ENCODE data around the gene PDE12.
"Not testable (repeated sequence)": the region's sequence is repeated elsewhere in the genome, so short reads cannot be mapped to it uniquely, and the experiment has no call there.

Gene PDE12

DNA sequence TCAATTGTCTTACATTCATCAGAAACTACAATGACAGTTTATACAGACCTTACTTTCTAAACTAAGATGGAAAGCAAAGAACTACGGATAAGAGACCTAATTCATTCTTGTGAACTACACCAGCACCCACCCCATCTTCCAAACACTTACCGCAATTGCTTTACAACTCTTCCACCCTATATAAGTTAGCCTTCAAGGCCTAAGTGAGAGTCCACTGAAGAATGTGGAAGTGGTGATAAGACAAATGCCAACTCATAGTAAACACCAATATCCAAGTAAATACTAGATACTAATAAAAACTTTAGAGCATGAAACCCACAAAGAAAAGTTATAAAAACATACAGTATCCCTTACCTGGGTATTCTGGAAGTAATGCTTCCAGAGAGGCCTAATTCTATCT is 27.5 kb downstream of the PDE12 start:
- DNase-seq (ENCODE audit: low read depth in 3 of 3), result no peak

DNA sequence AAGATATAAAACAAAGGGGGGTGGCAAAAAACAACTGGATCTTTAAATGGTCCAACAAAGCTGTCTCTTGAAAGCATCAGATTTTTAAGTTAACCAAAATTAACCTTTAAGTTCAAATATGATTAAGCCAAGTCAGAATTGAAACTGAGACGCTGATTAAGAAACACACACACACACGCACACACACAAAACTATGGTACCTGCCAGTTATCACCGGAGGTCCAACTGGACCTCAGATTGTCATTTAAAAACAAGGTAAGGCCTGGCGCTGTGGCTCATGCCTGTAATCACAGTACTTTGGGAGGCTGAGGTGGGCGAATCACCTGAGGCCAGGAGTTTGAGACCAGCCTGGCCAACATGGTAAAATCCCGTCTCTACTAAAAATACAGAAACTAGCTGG is 30.7 kb downstream of the PDE12 start:
- DNase-seq (ENCODE audit: low read depth in 3 of 3), result no peak

DNA sequence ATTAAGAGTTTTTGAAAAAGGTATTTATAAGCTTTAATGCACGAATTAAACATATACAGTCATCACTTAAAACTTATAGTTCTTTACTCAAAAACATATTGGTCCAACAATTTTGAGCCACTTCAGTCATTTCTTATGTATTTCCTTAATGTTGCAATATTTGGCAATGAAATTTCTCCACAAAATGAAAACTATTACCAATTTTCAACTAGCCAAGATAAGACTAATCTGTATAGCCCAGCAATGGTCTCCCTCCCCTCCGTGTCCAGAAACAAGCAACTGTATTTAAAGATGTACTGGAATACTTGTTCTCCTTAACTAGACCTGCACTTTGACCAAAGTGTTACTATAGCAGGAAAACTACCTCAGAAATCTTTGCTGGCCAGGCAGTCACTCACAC is 31.8 kb downstream of the PDE12 start:
- no peak for DNase-seq (ENCODE audit: low read depth in 3 of 3)

DNA sequence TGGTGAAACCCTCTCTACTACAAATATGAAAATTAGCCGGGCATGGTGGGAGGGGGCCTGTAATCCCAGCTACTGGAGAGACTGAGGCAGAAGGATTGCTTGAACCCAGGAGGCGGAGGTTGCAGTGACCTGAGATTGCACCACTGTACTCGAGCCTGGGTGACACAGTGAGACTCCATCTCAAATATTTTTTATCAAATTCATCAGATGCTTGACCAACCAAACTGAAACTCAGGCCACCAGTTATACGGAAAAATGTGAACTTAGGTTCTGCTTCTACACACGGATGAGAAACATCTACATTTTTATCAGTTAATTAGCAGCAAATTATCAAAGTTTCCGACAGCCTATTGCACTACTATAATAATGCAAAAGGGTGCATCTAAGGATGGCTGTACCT is 36.2 kb downstream of the PDE12 start:
- DNase-seq (ENCODE audit: low read depth in 3 of 3), result no peak

DNA sequence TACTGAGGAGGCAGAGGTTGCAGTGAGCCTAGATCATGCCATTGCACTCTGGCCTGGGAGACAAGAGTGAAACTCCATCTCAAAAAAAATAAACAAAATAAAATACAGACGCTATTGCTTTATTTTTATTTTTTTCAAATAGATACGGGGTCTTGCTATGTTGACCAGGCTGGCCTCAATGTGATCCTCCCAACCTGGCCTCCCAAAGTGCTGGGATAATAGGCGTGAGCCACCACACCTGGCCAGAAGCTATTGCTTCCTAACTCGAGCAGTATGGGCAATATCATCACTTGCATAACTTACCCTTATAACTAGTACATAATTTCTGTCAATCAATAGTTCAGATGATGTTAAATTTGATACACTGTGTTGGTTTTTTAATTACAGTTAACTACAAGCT is 38.1 kb downstream of the PDE12 start:
- no peak for DNase-seq (ENCODE audit: low read depth in 3 of 3)

DNA sequence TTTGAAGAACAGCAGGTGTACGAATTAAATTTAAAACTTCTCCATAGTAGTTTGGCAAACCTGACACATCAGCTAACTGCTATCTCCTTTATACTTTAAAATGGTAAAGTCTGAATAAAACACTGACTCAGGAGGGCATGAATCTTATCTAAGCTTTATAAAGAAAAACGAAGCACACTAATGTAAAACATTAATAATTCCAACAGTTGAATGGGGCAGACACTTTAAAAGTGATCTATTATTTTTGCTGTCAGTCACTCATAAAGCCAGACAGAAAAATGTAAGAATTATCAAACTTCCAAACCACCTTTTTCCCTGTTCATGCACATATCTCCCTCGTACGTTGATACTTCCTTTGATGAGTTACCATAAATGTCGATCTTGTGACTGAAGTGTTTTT is 38.5 kb downstream of the PDE12 start:
- no peak for DNase-seq (ENCODE audit: low read depth in 3 of 3)

DNA sequence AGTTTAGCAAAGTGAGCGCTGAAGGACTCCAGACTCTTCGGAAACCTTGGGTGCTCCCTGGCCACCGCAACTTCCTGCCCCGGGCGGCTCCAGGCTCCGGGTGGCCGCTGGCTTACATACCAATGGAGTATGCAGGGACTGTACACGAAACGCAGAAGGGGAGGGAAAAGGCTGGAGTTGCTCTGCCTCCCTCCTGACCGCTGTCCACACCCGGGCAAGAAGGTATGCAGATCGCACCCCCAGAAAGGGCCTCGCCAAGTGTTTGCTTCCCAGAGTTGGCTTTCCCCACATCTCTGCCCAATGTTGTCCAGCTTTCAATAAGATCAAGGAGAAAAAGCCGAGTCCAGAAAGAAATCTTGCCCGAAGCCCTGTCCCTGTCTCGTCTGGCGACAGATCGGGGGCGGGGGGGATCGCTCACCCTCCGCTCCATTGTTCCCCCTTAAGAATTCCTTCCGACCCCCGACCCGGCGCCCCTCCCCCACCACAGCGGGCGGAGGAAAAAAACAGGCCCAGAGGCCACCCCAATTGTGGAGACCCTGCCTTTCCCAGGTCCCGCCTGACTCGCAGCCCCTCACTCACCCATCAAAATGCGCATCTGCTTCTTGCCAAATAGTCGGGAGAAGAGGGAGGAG is 40.5 kb downstream of the PDE12 start:
- peak; percentile 18 to 32 (median 20) for DNase-seq (ENCODE audit: low read depth in 3 of 3)

DNA sequence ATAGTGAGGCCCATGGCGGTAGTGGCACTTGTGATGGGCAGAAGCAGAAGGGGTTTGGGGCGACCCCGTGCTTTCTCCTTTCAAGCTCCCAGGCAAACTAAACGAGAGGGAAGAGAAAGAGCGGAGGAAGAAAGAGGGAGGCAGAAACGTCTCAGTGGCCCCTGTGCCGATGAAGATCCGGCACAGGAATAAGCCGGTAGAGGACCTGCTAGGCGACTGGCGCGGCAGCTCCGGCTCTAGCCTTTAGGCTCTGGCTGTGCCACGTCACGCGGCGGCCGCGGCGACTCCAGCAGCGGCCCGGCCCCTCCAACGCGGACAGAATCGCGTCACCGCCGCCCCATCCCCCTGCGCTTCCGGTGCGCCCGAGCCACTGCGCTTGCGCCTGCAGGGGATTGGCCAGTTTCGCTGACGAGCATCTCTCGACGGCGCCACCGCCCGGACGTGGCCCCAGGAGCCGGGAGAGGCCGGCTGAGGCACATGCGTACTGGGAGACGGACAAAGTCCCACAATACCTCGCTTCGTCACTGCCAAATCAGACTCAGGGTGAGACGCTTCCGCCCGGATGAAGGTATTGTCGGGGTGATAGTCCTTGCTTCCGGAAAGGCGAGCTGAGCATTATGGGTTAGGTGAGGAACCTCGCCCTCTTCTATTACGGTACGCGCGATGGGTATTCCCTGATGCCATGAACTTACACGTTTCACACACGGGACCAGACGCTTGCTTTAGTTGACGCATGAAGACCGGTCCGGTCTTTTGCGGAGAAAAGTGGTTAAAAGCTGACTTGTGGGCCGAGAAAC is 41.3 kb downstream of the PDE12 start, which contains the start of gene ARF4:
TSS of gene ARF4 (minus strand) at position 218 of the 797 bp plus-strand sequence. CDS start at position 14, 204 bp downstream.
- peak; percentile 97 to 99 (median 99) for DNase-seq (ENCODE audit: low read depth in 3 of 3)

DNA sequence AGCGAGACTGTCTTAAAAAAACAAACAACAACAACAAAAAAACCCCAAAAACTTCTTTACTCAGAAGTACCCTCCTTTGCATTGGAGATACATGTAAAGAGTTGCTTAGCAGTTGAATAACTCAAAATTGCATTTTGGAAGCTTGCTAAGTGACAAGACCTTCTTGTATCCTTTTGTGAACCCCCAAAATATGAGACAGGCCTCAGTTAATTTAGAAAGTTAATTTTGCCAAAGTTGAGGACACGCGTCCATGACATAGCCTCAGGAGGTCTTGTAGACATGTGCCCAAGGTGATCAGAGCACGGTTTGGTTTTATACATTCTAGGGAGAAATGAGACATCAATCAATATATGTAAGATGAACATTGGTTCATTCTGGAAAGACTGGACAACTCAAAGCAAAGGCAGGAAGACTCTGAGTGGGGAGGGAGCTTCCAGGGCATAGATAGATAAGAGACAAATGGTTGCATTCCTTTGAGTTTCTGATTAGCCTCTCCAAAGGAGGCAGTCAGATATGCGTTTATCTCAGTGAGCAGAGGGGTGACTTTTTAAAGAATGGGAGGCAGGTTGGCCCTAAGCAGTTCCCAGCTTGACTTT is 42.8 kb downstream of the PDE12 start:
- no peak for DNase-seq (ENCODE audit: low read depth in 3 of 3)

DNA sequence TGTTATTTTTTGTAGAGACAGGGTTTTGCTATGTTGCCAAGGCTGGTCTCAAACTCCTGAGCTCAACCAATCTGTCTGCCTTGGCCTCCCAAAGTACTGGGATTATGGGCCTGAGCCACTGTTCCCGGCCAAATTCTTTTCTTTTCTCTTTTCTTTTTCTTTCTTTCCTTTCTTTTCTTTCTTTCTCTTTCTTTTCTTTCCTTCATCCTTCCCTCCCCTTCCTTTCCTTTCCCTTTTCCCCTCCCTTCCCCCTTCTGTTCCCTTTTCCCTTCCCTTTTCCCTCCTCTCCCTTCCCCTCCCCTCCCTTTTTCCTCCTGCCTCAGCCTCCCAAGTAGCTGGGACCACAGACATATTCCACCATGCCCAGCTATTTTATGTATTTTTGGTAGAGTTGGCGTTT is 44.1 kb downstream of the PDE12 start:
- DNase-seq (ENCODE audit: low read depth in 3 of 3), result no peak

DNA sequence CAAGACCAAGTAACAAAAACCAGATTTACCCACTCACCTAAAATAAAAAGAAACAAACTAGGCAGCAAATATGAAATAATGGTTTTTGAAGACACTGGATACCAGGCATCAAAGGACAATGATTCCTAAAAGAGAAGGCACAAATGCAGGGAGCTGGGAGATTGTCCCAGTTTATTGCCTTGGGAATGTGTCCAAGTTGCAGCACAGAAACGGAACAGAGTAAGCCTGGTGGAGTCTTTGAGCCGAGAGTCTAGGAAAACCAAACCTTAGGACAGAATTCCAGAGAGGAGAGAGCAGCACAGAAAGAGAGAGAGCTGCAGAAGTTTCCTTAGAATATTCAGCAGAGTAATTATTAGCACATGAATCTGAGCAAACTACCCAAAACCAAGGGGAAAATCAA is 48.9 kb downstream of the PDE12 start:
- no peak for DNase-seq (ENCODE audit: low read depth in 3 of 3)

DNA sequence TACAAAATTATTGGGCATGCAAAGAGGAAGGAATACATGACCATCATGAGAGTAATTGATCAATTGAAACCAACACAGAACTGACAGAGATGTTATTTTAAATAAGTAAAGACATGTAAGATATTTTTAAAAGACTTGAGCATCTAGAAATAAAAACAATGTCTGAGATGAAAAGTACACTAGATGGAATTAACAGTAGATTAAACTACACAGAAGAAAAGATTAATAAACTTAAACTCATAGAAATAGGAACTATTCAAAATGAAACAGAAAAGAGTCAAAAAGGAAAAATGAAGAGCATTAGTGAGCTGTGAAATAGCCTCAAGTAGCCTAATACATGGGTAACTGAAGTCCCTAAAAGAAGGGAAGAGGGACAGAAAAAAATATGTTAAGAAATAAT is 49.6 kb downstream of the PDE12 start:
- no peak for DNase-seq (ENCODE audit: low read depth in 3 of 3)

DNA sequence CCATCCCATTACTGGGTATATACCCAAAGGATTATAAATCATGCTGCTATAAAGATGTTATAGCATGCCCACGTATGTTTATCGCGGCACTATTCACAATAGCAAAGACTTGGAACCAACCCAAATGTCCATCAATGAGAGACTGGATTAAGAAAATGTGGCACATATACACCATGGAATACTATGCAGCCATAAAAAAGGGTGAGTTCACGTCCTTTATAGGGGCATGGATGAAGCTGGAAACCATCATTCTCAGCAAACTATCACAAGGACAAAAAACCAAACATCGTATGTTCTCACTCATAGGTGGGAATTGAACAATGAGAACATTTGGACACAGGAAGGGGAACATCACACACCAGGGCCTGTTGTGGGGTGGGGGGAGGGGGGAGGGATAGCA is 55.8 kb downstream of the PDE12 start:
- not testable (repeated sequence) for DNase-seq (ENCODE audit: low read depth in 3 of 3)

DNA sequence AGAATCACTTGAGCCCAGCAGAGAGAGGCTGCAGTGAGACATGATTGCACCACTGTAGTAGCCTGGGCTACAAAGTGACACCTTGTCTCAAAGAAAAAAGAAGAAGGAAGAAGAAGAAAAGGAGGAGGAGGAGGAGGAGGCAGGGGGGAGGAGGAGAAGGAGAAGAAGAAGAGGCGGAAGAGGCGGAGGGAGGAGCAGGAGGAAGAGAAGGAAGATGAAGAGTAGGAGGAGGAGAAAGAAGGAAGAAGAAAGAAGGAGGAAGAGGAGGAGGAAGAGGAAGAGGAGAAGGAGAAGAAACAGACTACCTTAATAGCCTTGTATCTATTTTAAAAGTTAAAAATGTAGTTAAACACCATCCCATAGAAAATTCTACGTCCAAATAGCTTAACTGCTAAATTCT is 60.2 kb downstream of the PDE12 start:
- DNase-seq (ENCODE audit: low read depth in 3 of 3), result no peak
